ENCODE data around the gene THEMIS.

The THEMIS gene

GRCh38 chr6:127854009-127854408 is 46.8 kb downstream of the THEMIS start:
- DNase-seq (ENCODE audit: low read depth in 1 of 2, low spot score in 1 of 2): no peak
- H3K27ac ChIP-seq (replicated peaks): no peak overlapping the region
- TF ChIP-seq POLR2AphosphoS5 (IDR thresholded peaks at IDR 0.05; ENCODE audit: low read depth): no peak
- no peak for TF ChIP-seq SPI1 (IDR thresholded peaks at IDR 0.05; ENCODE audit: borderline replicate concordance, low read depth)
- no peak for TF ChIP-seq REST (IDR thresholded peaks at IDR 0.05; ENCODE audit: insufficient replicate concordance, low read depth)
- no peak for TF ChIP-seq CTCF (IDR thresholded peaks at IDR 0.05; ENCODE audit: insufficient read depth, low read length)
- no peak for TF ChIP-seq GABPA (IDR thresholded peaks at IDR 0.05; ENCODE audit: low read depth)
- no peaks in the 10 kb centered on the region for H3K27me3 ChIP-seq (ENCODE audit: insufficient read depth, poor library complexity, severe bottlenecking)
- no peak overlapping the region for H3K4me3 ChIP-seq (replicated peaks; ENCODE audit: insufficient read depth, low read length)

GRCh38 chr6:127851197-127851596 is 49.7 kb downstream of the THEMIS start:
- no peaks in the 10 kb centered on the region for H3K27me3 ChIP-seq (ENCODE audit: insufficient read depth, poor library complexity, severe bottlenecking)
- DNase-seq (ENCODE audit: low read depth in 1 of 2, low spot score in 1 of 2): no peak
- H3K27ac ChIP-seq (replicated peaks): no peak overlapping the region
- TF ChIP-seq GABPA (IDR thresholded peaks at IDR 0.05; ENCODE audit: low read depth): no peak
- TF ChIP-seq CTCF (IDR thresholded peaks at IDR 0.05; ENCODE audit: insufficient read depth, low read length): no peak
- TF ChIP-seq SPI1 (IDR thresholded peaks at IDR 0.05; ENCODE audit: borderline replicate concordance, low read depth): no peak
- no peak for TF ChIP-seq REST (IDR thresholded peaks at IDR 0.05; ENCODE audit: insufficient replicate concordance, low read depth)
- no peak for TF ChIP-seq POLR2AphosphoS5 (IDR thresholded peaks at IDR 0.05; ENCODE audit: low read depth)
- H3K4me3 ChIP-seq (replicated peaks; ENCODE audit: insufficient read depth, low read length): no peak overlapping the region

GRCh38 chr6:127845242-127845641 is 55.6 kb downstream of the THEMIS start:
- no peak for DNase-seq (ENCODE audit: low read depth in 1 of 2, low spot score in 1 of 2)
- Histone ChIP-seq H3K27me3 (ENCODE audit: insufficient read depth, poor library complexity, severe bottlenecking) (no peaks in the 10 kb centered on the region), H3K27ac (replicated peaks) (no peak overlapping the region), H3K4me3 (replicated peaks; ENCODE audit: insufficient read depth, low read length) (no peak overlapping the region)
- TF ChIP-seq GABPA (IDR thresholded peaks at IDR 0.05; ENCODE audit: low read depth) (no peak), CTCF (IDR thresholded peaks at IDR 0.05; ENCODE audit: insufficient read depth, low read length) (no peak), REST (IDR thresholded peaks at IDR 0.05; ENCODE audit: insufficient replicate concordance, low read depth) (no peak), SPI1 (IDR thresholded peaks at IDR 0.05; ENCODE audit: borderline replicate concordance, low read depth) (no peak), POLR2AphosphoS5 (IDR thresholded peaks at IDR 0.05; ENCODE audit: low read depth) (no peak)

Data from HL-60 (cell line).